Measurements from ENCODE around the gene NRL.

The NRL gene

GRCh38 chr14:24144451-24144850 lies 29.7 kb upstream of the NRL start:
- no peak for DNase-seq (ENCODE audit: low read depth)

GRCh38 chr14:24143511-24143910 lies 28.8 kb upstream of the NRL start:
- no peak for DNase-seq (ENCODE audit: low read depth)

GRCh38 chr14:24141097-24141880 lies 26.5 kb upstream of the NRL start, which contains the start of gene EMC9:
Gene EMC9, minus strand, starts transcription at chr14:24141591. Its CDS starts 287 bp downstream, at chr14:24141304.
- peak; percentile 99 for DNase-seq (ENCODE audit: low read depth)

- DNase-seq (ENCODE audit: low read depth), result no peak
Measured at GRCh38 chr14:24139272-24139934, 24.7 kb upstream of the NRL start.

GRCh38 chr14:24138396-24139271 lies 23.9 kb upstream of the NRL start:
- no peak for DNase-seq (ENCODE audit: low read depth)

GRCh38 chr14:24137529-24138395 lies 23.0 kb upstream of the NRL start:
- DNase-seq (ENCODE audit: low read depth), result no peak

- DNase-seq (ENCODE audit: low read depth), result no peak
Measured at GRCh38 chr14:24136684-24137528, 22.2 kb upstream of the NRL start.

- peak; percentile 89 for DNase-seq (ENCODE audit: low read depth)
Measured at GRCh38 chr14:24135834-24136683, 21.3 kb upstream of the NRL start, which contains the start of gene PSME1. Gene PSME1, plus strand, starts transcription at chr14:24136194. Its CDS starts 69 bp downstream, at chr14:24136263.

GRCh38 chr14:24135584-24135833 lies 20.8 kb upstream of the NRL start:
- no peak for DNase-seq (ENCODE audit: low read depth)

- no peak for DNase-seq (ENCODE audit: low read depth)
Measured at GRCh38 chr14:24133735-24134134, 19.0 kb upstream of the NRL start.

- no peak for DNase-seq (ENCODE audit: low read depth)
Measured at GRCh38 chr14:24132976-24133375, 18.2 kb upstream of the NRL start.

GRCh38 chr14:24132061-24132685 lies 17.4 kb upstream of the NRL start:
- no peak for DNase-seq (ENCODE audit: low read depth)

GRCh38 chr14:24131549-24131966 lies 16.8 kb upstream of the NRL start:
- DNase-seq (ENCODE audit: low read depth), result no peak

- no peak for DNase-seq (ENCODE audit: low read depth)
Measured at GRCh38 chr14:24130717-24131548, 16.2 kb upstream of the NRL start.

GRCh38 chr14:24130380-24130716 lies 15.6 kb upstream of the NRL start, which contains the start of gene FITM1:
Gene FITM1, plus strand, starts transcription at chr14:24130659. Its CDS starts 905 bp downstream, at chr14:24131564.
- no peak for DNase-seq (ENCODE audit: low read depth)

- no peak for DNase-seq (ENCODE audit: low read depth)
Measured at GRCh38 chr14:24129410-24129998, 14.8 kb upstream of the NRL start.

- DNase-seq (ENCODE audit: low read depth), result no peak
Measured at GRCh38 chr14:24127673-24128072, 12.9 kb upstream of the NRL start.

GRCh38 chr14:24126939-24127338 lies 12.2 kb upstream of the NRL start:
- no peak for DNase-seq (ENCODE audit: low read depth)
